ENCODE data around the gene GRK2.

DNA sequence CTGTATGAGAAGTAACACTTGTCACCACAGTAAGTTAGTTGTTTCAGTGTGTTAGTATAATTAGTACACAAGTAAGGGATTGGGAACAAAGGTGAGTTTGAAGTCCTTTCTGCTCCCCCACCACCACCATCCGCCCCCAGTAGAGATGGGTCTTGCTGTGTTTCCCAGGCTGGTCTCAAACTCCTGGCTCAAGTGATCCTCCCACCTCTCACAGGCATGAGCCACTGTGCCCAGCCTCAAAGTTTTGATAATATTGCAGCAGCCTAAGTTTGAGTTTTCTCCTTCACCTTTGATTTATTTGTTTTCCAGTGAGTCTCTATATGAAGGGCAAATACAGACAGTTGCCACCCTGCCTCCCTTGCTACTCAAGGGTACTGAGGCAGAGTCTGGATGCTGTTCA lies 23.7 kb upstream of the GRK2 start:
- TF ChIP-seq, protein P1, sequence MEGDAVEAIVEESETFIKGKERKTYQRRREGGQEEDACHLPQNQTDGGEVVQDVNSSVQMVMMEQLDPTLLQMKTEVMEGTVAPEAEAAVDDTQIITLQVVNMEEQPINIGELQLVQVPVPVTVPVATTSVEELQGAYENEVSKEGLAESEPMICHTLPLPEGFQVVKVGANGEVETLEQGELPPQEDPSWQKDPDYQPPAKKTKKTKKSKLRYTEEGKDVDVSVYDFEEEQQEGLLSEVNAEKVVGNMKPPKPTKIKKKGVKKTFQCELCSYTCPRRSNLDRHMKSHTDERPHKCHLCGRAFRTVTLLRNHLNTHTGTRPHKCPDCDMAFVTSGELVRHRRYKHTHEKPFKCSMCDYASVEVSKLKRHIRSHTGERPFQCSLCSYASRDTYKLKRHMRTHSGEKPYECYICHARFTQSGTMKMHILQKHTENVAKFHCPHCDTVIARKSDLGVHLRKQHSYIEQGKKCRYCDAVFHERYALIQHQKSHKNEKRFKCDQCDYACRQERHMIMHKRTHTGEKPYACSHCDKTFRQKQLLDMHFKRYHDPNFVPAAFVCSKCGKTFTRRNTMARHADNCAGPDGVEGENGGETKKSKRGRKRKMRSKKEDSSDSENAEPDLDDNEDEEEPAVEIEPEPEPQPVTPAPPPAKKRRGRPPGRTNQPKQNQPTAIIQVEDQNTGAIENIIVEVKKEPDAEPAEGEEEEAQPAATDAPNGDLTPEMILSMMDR (IDR thresholded peaks at IDR 0.05) = no peak
- TF ChIP-seq POLR2A (IDR thresholded peaks at IDR 0.05) = no peak

Data from body of pancreas (tissue), 4 donors.